Upper lobe of left lung (tissue), 4 donors: ENCODE data around the gene CYB5B.

ENCODE experiments used
- EP300 ChIP-seq, 4 donors: sonication (generic); formaldehyde crosslinking; IDR thresholded peaks; one replicate each; pipeline ENCODE4 v1.5.1; 2017; ENCODE audit warnings: antibody characterized with exemption in 4 of 4, control low read depth in 2 of 4
- POLR2A ChIP-seq, 4 donors: fragments of 450-650 bp; IDR thresholded peaks; one replicate each; pipeline ENCODE4 v1.5.1; 2016 to 2017; ENCODE audit warnings: antibody characterized with exemption in 4 of 4, mild to moderate bottlenecking in 2 of 4
- POLR2AphosphoS5 ChIP-seq, 2 donors: sonication (generic); formaldehyde crosslinking; IDR thresholded peaks; one replicate each; pipeline ENCODE4 v1.5.1; 2017; ENCODE audit warnings: antibody characterized with exemption in 2 of 2
- TF ChIP-seq, protein P1 (sequence below), 6 experiments: fragments of 450-650 bp in 4 of 6; fragments of 200-600 bp in 2 of 6; sonication (generic) in 2 of 6; IDR thresholded peaks; one replicate each; pipeline ENCODE4 v1.5.1; 2016 to 2019; ENCODE audit warnings: antibody characterized with exemption in 6 of 6

DNA sequence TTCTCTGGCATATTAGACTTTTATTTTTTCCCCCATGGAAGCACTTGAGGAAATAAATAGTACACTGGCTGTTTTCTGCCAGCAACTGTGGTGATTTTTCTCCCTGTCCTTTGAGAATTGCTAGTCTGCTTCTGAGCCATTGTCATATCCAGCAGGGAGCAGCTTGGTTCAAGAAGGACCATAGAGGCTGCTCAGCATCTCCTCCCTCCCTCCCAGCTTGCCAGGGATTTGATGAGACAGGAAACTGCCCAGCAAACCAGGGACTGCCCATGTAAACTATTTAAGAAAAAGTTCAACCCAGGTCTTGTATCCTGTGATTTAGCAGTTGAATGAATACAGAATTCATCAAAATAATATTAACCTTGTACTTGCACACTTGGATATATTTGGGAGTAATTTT is 39.5 kb downstream of the CYB5B start:
- TF ChIP-seq POLR2AphosphoS5 (IDR thresholded peaks at IDR 0.05) = no peak
- TF ChIP-seq, protein P1, sequence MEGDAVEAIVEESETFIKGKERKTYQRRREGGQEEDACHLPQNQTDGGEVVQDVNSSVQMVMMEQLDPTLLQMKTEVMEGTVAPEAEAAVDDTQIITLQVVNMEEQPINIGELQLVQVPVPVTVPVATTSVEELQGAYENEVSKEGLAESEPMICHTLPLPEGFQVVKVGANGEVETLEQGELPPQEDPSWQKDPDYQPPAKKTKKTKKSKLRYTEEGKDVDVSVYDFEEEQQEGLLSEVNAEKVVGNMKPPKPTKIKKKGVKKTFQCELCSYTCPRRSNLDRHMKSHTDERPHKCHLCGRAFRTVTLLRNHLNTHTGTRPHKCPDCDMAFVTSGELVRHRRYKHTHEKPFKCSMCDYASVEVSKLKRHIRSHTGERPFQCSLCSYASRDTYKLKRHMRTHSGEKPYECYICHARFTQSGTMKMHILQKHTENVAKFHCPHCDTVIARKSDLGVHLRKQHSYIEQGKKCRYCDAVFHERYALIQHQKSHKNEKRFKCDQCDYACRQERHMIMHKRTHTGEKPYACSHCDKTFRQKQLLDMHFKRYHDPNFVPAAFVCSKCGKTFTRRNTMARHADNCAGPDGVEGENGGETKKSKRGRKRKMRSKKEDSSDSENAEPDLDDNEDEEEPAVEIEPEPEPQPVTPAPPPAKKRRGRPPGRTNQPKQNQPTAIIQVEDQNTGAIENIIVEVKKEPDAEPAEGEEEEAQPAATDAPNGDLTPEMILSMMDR (IDR thresholded peaks at IDR 0.05) = no peak
- TF ChIP-seq POLR2A (IDR thresholded peaks at IDR 0.05) = no peak
- TF ChIP-seq EP300 (IDR thresholded peaks at IDR 0.05) = no peak
